ENCODE measurements around the gene PPT2.

The PPT2 gene

GRCh38 chr6:32156891-32157290, 3.0 kb downstream of the PPT2 start:
- no peak overlapping the region for H3K4me2 ChIP-seq
- no peak overlapping the region for H3K4me3 ChIP-seq (IDR thresholded peaks at IDR 0.05; ENCODE audit: insufficient read depth, low read depth, low read length)
- H3K4me1 ChIP-seq (ENCODE audit: low read depth, poor library complexity, severe bottlenecking) = no peaks in the 10 kb centered on the region
- no peak overlapping the region for H2AFZ ChIP-seq (ENCODE audit: low read depth)
- no peak overlapping the region for H3K27ac ChIP-seq
- TF ChIP-seq CTCF (conservative IDR thresholded peaks at IDR 0.05; ENCODE audit: low read depth, low read length) = no peak
- no peaks in the 10 kb centered on the region for H3K79me2 ChIP-seq (ENCODE audit: insufficient read depth, low read depth)
- H4K20me1 ChIP-seq (ENCODE audit: insufficient read depth) = no peaks in the 10 kb centered on the region
- H3K36me3 ChIP-seq (ENCODE audit: insufficient read depth) = no peaks in the 10 kb centered on the region
- H3K9ac ChIP-seq = no peak overlapping the region
- H3K27me3 ChIP-seq (ENCODE audit: insufficient read depth, low read depth) = peaks cover 6% of the 10 kb centered on the region; the same call in 1 of the 2 replicates

- Histone ChIP-seq H3K9ac (no peak overlapping the region), H3K4me2 (no peak overlapping the region), H3K27ac (no peak overlapping the region), H3K27me3 (ENCODE audit: insufficient read depth, low read depth) (peaks cover under 1% of the 10 kb centered on the region; the same call in 1 of the 2 replicates), H3K79me2 (ENCODE audit: insufficient read depth, low read depth) (no peaks in the 10 kb centered on the region), H3K4me1 (ENCODE audit: low read depth, poor library complexity, severe bottlenecking) (no peaks in the 10 kb centered on the region), H3K4me3 (IDR thresholded peaks at IDR 0.05; ENCODE audit: insufficient read depth, low read depth, low read length) (no peak overlapping the region), H3K36me3 (ENCODE audit: insufficient read depth) (no peaks in the 10 kb centered on the region), H4K20me1 (ENCODE audit: insufficient read depth) (no peaks in the 10 kb centered on the region), H2AFZ (ENCODE audit: low read depth) (no peak overlapping the region)
- no peak for TF ChIP-seq CTCF (conservative IDR thresholded peaks at IDR 0.05; ENCODE audit: low read depth, low read length)
Measured at GRCh38 chr6:32158052-32158451, 4.1 kb downstream of the PPT2 start.

GRCh38 chr6:32163559-32164258, 9.8 kb downstream of the PPT2 start:
- no peak for TF ChIP-seq CTCF (conservative IDR thresholded peaks at IDR 0.05; ENCODE audit: low read depth, low read length)

GRCh38 chr6:32164295-32164694, 10.4 kb downstream of the PPT2 start, which contains the start of gene EGFL8:
Gene EGFL8 (plus strand): TSS chr6:32164595. CDS start chr6:32166166, 1,571 bp downstream.
- Histone ChIP-seq H3K27me3 (ENCODE audit: insufficient read depth, low read depth) (no peaks in the 10 kb centered on the region), H3K4me3 (IDR thresholded peaks at IDR 0.05; ENCODE audit: insufficient read depth, low read depth, low read length) (no peak within 1 kb of the TSS), H3K4me2 (no peak within 1 kb of the TSS), H3K27ac (no peak within 1 kb of the TSS), H4K20me1 (ENCODE audit: insufficient read depth) (no peaks in the 10 kb centered on the region), H3K9ac (no peak within 1 kb of the TSS), H3K36me3 (ENCODE audit: insufficient read depth) (no peaks in the 10 kb centered on the region), H2AFZ (ENCODE audit: low read depth) (no peak within 1 kb of the TSS), H3K79me2 (ENCODE audit: insufficient read depth, low read depth) (no peaks in the 10 kb centered on the region), H3K4me1 (ENCODE audit: low read depth, poor library complexity, severe bottlenecking) (no peaks in the 10 kb centered on the region)
- no peak for TF ChIP-seq CTCF (conservative IDR thresholded peaks at IDR 0.05; ENCODE audit: low read depth, low read length)

More at GRCh38 chr6:32163559-32164258, 9.8 kb downstream of the PPT2 start:
- no peak overlapping the region for H3K4me3 ChIP-seq (IDR thresholded peaks at IDR 0.05; ENCODE audit: insufficient read depth, low read depth, low read length)
- no peaks in the 10 kb centered on the region for H3K27me3 ChIP-seq (ENCODE audit: insufficient read depth, low read depth)
- H2AFZ ChIP-seq (ENCODE audit: low read depth) = no peak overlapping the region
- H3K79me2 ChIP-seq (ENCODE audit: insufficient read depth, low read depth) = no peaks in the 10 kb centered on the region
- H3K4me2 ChIP-seq = no peak overlapping the region
- H3K36me3 ChIP-seq (ENCODE audit: insufficient read depth) = no peaks in the 10 kb centered on the region
- H3K27ac ChIP-seq = no peak overlapping the region
- H3K4me1 ChIP-seq (ENCODE audit: low read depth, poor library complexity, severe bottlenecking) = no peaks in the 10 kb centered on the region
- no peaks in the 10 kb centered on the region for H4K20me1 ChIP-seq (ENCODE audit: insufficient read depth)
- no peak overlapping the region for H3K9ac ChIP-seq

Data from KMS-11 (cell line).